Measurements from ENCODE around the gene TK2.

The TK2 gene

DNA sequence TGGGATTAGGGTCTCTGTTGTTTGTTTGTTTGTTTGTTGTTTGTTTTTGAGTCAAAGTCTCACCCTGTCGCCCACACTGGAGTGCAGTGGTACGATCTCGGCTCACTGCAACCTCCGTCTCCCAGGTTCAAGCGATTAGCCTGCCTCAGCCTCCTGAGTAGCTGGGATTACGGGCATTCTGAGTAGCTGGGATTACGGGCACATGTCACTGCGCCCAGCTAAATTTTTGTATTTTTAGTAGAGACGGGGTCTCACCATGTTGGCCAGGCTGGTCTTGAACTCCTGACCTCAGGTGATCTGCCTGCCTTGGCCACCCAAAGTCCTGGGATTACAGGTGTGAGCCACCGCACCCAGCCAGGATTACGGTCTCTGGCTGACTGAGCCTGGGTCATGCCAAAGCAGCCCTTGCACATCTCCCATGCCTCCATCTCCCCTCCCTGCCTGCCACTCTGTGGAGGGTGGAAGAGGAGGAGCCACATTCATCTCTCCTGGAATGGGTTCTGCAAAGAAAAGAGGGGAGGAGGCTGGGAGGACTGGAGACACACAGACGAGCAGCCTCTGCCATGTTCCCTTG, 63.6 kb downstream of the TK2 start:
- Mint-ChIP-seq H3K27ac (ENCODE audit: low read depth) (no peak overlapping the region), H3K4me1 (peaks cover 13% of the 10 kb centered on the region)
- no peak for ATAC-seq (replicated peaks; ENCODE audit: extremely low read depth, poor library complexity, severe bottlenecking)

DNA sequence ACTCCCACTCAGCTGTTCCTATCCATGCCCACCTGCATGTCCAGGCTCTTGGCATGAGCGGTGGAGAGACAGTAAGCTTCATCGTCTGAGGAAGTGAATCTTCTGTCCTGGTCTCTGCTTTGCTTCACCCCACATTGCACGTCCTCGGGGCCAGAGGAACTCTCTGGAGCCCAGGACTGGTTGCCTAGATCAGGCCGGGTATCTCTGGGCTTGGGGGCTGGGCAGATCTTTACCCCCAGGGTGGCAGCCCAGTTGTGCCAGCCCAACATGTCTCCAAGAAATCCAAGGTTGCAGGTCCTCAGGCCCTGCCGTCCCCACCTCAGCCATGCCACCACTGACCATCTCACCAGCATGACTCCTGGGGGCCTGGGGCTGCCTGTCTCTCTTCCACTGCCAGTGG, 64.5 kb downstream of the TK2 start:
- Mint-ChIP-seq H3K4me3 (no peak overlapping the region), H3K27me3 (no peaks in the 10 kb centered on the region), H3K36me3 (ENCODE audit: insufficient read depth) (peaks cover 5% of the 10 kb centered on the region), H3K4me1 (peaks cover 13% of the 10 kb centered on the region), H3K27ac (ENCODE audit: low read depth) (no peak overlapping the region), H3K9me3 (no peaks in the 10 kb centered on the region)
- ATAC-seq (replicated peaks; ENCODE audit: extremely low read depth, poor library complexity, severe bottlenecking) (no peak), DNase-seq (ENCODE audit: low spot score in 2 of 2) (no peak)

More for the DNA sequence above, 63.6 kb downstream of the TK2 start:
- Mint-ChIP-seq H3K4me3 (no peak overlapping the region), H3K9me3 (no peaks in the 10 kb centered on the region), H3K27me3 (no peaks in the 10 kb centered on the region), H3K36me3 (ENCODE audit: insufficient read depth) (peaks cover 5% of the 10 kb centered on the region)
- DNase-seq (ENCODE audit: low spot score in 2 of 2), result peak in 1 of 2 donors; percentile 6

GRCh38 chr16:66484453-66485213, 65.3 kb downstream of the TK2 start:
- H3K4me1 Mint-ChIP-seq, result peaks cover 13% of the 10 kb centered on the region
- H3K27ac Mint-ChIP-seq (ENCODE audit: low read depth), result no peak overlapping the region
- no peak overlapping the region for H3K4me3 Mint-ChIP-seq

DNA sequence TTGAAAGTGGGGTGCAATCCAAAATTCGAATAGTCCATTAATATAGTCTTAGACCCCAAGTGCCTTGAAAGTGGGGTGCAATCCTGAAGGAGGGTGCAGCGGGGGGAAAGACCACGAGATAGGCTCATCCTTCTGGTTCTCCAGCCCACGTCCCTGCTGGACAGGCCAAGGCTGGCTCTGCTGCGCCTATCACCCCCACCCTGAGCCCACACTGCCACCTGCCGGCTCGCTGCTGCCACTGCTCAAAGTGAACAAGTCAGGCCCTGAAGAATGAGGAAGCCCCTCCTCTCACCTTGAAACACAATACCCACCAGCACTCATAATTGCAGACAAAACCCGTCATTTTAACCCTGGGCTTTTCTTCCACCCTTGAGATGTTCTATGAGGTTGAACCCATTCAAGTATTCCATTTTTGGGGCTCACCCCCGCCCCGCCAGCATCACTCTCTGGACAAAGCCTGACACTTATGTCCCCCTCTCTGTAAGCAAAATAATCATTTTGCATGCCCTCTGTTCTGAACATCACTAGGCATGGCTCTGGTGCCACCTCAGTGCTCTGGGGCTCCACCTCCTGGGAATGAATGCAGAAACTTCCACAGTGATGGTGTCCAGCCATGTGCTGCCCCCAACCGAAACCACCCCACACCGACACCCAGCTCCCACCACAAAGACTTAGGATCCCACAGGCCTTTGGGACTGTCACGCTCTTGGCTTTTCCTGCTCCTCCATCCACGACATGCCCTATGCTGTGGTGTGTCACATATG, 66.1 kb downstream of the TK2 start:
- no peaks in the 10 kb centered on the region for H3K27me3 Mint-ChIP-seq

More at GRCh38 chr16:66484453-66485213, 65.3 kb downstream of the TK2 start:
- DNase-seq (ENCODE audit: low spot score in 2 of 2) (no peak), ATAC-seq (replicated peaks; ENCODE audit: extremely low read depth, poor library complexity, severe bottlenecking) (no peak)
- Mint-ChIP-seq H3K27me3 (no peaks in the 10 kb centered on the region), H3K36me3 (ENCODE audit: insufficient read depth) (peaks cover 4% of the 10 kb centered on the region), H3K9me3 (no peaks in the 10 kb centered on the region)

DNA sequence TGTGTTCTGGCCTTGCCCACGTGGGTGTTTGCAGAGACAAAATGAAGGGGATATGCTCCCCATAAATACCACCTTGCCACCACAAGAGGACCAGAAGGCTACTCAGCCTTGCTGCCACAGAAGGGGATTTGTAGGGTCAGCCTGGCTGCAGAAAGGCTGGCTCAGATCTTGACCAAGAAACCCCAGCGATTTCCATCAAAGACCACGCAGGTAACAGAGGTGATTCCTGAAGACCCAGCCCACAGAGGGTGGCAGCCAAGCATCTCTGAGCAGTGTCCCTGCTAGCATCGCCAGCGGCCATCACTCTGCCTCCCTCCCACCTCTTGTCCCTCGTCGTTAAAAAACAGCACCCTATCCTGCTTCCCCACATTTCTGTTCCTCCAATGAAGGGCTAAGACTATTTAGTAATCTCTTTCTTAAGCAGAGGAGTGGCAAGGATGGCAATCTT, 68.0 kb downstream of the TK2 start:
- peaks cover 2% of the 10 kb centered on the region for H3K36me3 Mint-ChIP-seq (ENCODE audit: insufficient read depth)
- H3K4me1 Mint-ChIP-seq, result peaks cover 30% of the 10 kb centered on the region
- no peak for ATAC-seq (replicated peaks; ENCODE audit: extremely low read depth, poor library complexity, severe bottlenecking)
- no peak for DNase-seq (ENCODE audit: low spot score in 2 of 2)
- H3K27me3 Mint-ChIP-seq, result no peaks in the 10 kb centered on the region
- no peaks in the 10 kb centered on the region for H3K9me3 Mint-ChIP-seq
- H3K27ac Mint-ChIP-seq (ENCODE audit: low read depth), result no peak overlapping the region
- no peak overlapping the region for H3K4me3 Mint-ChIP-seq

More for the DNA sequence above, 66.1 kb downstream of the TK2 start:
- DNase-seq (ENCODE audit: low spot score in 2 of 2), result peak; percentile 58 to 59
- no peak overlapping the region for H3K4me3 Mint-ChIP-seq
- no peaks in the 10 kb centered on the region for H3K9me3 Mint-ChIP-seq
- no peak for ATAC-seq (replicated peaks; ENCODE audit: extremely low read depth, poor library complexity, severe bottlenecking)
- peak overlapping the region; percentile 64 for H3K27ac Mint-ChIP-seq (ENCODE audit: low read depth)
- peaks cover 15% of the 10 kb centered on the region for H3K4me1 Mint-ChIP-seq
- peaks cover 4% of the 10 kb centered on the region for H3K36me3 Mint-ChIP-seq (ENCODE audit: insufficient read depth)

GRCh38 chr16:66481081-66481942, 68.6 kb downstream of the TK2 start:
- Mint-ChIP-seq H3K4me3 (no peak overlapping the region), H3K36me3 (ENCODE audit: insufficient read depth) (peaks cover 4% of the 10 kb centered on the region), H3K27me3 (no peaks in the 10 kb centered on the region), H3K9me3 (no peaks in the 10 kb centered on the region), H3K4me1 (peaks cover 33% of the 10 kb centered on the region), H3K27ac (ENCODE audit: low read depth) (no peak overlapping the region)
- DNase-seq (ENCODE audit: low spot score in 2 of 2) (no peak), ATAC-seq (replicated peaks; ENCODE audit: extremely low read depth, poor library complexity, severe bottlenecking) (no peak)

GRCh38 chr16:66480265-66481080, 69.4 kb downstream of the TK2 start:
- Mint-ChIP-seq H3K4me3 (no peak overlapping the region), H3K27me3 (no peaks in the 10 kb centered on the region), H3K27ac (ENCODE audit: low read depth) (no peak overlapping the region), H3K9me3 (no peaks in the 10 kb centered on the region), H3K4me1 (peaks cover 36% of the 10 kb centered on the region), H3K36me3 (ENCODE audit: insufficient read depth) (peaks cover 4% of the 10 kb centered on the region)
- DNase-seq (ENCODE audit: low spot score in 2 of 2) (no peak), ATAC-seq (replicated peaks; ENCODE audit: extremely low read depth, poor library complexity, severe bottlenecking) (no peak)

GRCh38 chr16:66479661-66480264, 70.2 kb downstream of the TK2 start:
- no peak for ATAC-seq (replicated peaks; ENCODE audit: extremely low read depth, poor library complexity, severe bottlenecking)
- DNase-seq (ENCODE audit: low spot score in 2 of 2), result no peak
- Mint-ChIP-seq H3K4me3 (no peak overlapping the region), H3K9me3 (no peaks in the 10 kb centered on the region), H3K4me1 (peaks cover 43% of the 10 kb centered on the region), H3K27me3 (no peaks in the 10 kb centered on the region), H3K27ac (ENCODE audit: low read depth) (no peak overlapping the region), H3K36me3 (ENCODE audit: insufficient read depth) (peaks cover 4% of the 10 kb centered on the region)

DNA sequence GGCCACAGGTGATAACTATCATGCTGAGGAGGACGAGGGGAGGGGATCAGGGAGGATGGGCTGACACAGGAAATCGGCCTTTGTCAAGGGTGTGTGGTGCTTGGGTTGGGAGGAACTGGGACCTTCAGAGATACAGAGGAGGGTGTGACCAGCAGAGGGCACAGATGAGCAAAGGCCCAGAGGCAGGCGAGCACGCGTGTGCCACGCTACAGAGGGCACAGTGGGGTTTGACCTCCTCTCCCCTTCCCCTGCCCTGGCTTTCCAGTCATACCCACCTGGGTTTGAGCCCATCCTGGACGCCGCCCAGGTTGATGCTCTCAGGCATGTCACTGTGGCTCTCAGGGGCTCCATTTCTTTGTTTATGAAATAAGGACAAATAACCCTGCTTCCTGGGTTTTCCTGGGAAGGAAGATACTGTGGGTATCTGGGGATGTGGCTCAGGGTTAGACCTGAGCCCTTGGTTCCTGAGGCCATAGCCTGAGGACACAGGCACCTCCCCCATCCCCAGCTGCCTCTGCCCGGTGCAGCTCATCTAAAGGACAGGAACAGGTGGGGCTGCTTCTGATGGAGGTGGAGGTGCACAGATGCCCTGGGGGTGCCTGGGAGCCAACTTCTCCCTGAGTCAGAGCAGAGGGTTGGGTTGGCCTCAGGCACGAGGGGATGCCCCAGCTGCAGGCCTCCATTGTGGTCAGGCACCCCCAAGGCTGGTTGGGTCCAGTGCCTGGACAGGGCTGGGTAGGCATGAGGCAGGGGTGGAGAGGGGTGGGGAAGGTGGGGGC, 71.0 kb downstream of the TK2 start:
- no peaks in the 10 kb centered on the region for H3K27me3 Mint-ChIP-seq
- ATAC-seq (replicated peaks; ENCODE audit: extremely low read depth, poor library complexity, severe bottlenecking) (peak; percentile 86), DNase-seq (ENCODE audit: low spot score in 2 of 2) (peak; percentile 67 to 69)
- peaks cover 7% of the 10 kb centered on the region for H3K36me3 Mint-ChIP-seq (ENCODE audit: insufficient read depth)
- no peak overlapping the region for H3K4me3 Mint-ChIP-seq
- H3K4me1 Mint-ChIP-seq, result peaks cover 46% of the 10 kb centered on the region
- H3K9me3 Mint-ChIP-seq, result no peaks in the 10 kb centered on the region
- H3K27ac Mint-ChIP-seq (ENCODE audit: low read depth), result no peak overlapping the region

- H3K9me3 Mint-ChIP-seq, result no peaks in the 10 kb centered on the region
- H3K4me3 Mint-ChIP-seq, result no peak overlapping the region
- DNase-seq (ENCODE audit: low spot score in 2 of 2) (no peak), ATAC-seq (replicated peaks; ENCODE audit: extremely low read depth, poor library complexity, severe bottlenecking) (no peak)
- peaks cover 8% of the 10 kb centered on the region for H3K36me3 Mint-ChIP-seq (ENCODE audit: insufficient read depth)
- no peaks in the 10 kb centered on the region for H3K27me3 Mint-ChIP-seq
- no peak overlapping the region for H3K27ac Mint-ChIP-seq (ENCODE audit: low read depth)
- peaks cover 43% of the 10 kb centered on the region for H3K4me1 Mint-ChIP-seq
Measured at GRCh38 chr16:66477028-66477515, 72.8 kb downstream of the TK2 start.

Data from central memory CD8-positive, alpha-beta T cell (primary cell).